A549 (cell line): ENCODE data around the gene ICAM5.

Experiments
- JUN ChIP-seq, 2 experiments: fragments of >200 bp; sonication (Bioruptor Twin); formaldehyde crosslinking; IDR thresholded peaks; 2 replicates in 1 of 2; 3 replicates in 1 of 2; pipeline ENCODE4 v1.6.1; 2016 to 2017
- KDM5A ChIP-seq: fragments of 200-600 bp; sonication (generic); IDR thresholded peaks from 2 replicates; pipeline ENCODE4 v1.6.1; 2016; ENCODE audit warnings: antibody characterized with exemption, mild to moderate bottlenecking
- PHF8 ChIP-seq: fragments of 200-600 bp; sonication (generic); IDR thresholded peaks from 2 replicates; pipeline ENCODE4 v1.6.1; 2016; ENCODE audit warnings: low read depth, mild to moderate bottlenecking, antibody characterized with exemption, moderate library complexity, borderline replicate concordance
- RAD21 ChIP-seq, 2 experiments: fragments of >200 bp in 1 of 2; sonication (Bioruptor Twin) in 1 of 2; formaldehyde crosslinking in 1 of 2; IDR thresholded peaks in 1 of 2; conservative IDR thresholded peaks in 1 of 2; 2 replicates in 1 of 2; 3 replicates in 1 of 2; pipeline ENCODE4 v1.6.1; 2012 to 2018; ENCODE audit warnings: inconsistent platforms in 1 of 2
- TF ChIP-seq, protein P1 (sequence below): IDR thresholded peaks from 2 replicates; pipeline ENCODE4 v1.6.1; 2012
- TF ChIP-seq, protein P2 (sequence below): fragments of >200 bp; sonication (Bioruptor Twin); formaldehyde crosslinking; IDR thresholded peaks from 3 replicates; pipeline ENCODE4 v1.5.1; 2016

DNA sequence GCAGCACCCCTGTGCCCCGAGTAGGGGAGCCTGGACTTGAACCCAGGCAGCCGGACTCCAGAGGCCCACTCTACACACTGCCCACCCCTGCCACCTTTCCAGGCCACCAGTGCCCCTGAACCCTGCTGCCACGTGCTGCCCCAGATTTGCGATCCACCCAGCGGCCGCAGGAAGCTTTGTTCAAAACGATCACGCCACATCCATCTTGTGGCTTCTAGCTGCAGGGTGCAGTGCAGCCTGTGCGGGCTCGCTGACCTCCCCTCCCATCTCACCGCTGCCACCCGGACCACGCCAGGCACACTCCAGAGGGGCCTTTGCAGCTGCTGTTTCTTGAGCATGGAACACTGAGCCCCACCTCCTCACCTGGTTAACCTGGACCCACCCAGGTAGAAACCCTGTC lies 39.8 kb downstream of the ICAM5 start:
- TF ChIP-seq PHF8, result no peak
- no peak for TF ChIP-seq JUN (IDR thresholded peaks at IDR 0.05)
- no peak for TF ChIP-seq KDM5A
- TF ChIP-seq, protein P1, sequence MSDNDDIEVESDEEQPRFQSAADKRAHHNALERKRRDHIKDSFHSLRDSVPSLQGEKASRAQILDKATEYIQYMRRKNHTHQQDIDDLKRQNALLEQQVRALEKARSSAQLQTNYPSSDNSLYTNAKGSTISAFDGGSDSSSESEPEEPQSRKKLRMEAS, result no peak
- no peak for TF ChIP-seq RAD21 (conservative IDR thresholded peaks at IDR 0.05 in 1 of 2, IDR thresholded peaks at IDR 0.05 in 1 of 2)
- TF ChIP-seq, protein P2, sequence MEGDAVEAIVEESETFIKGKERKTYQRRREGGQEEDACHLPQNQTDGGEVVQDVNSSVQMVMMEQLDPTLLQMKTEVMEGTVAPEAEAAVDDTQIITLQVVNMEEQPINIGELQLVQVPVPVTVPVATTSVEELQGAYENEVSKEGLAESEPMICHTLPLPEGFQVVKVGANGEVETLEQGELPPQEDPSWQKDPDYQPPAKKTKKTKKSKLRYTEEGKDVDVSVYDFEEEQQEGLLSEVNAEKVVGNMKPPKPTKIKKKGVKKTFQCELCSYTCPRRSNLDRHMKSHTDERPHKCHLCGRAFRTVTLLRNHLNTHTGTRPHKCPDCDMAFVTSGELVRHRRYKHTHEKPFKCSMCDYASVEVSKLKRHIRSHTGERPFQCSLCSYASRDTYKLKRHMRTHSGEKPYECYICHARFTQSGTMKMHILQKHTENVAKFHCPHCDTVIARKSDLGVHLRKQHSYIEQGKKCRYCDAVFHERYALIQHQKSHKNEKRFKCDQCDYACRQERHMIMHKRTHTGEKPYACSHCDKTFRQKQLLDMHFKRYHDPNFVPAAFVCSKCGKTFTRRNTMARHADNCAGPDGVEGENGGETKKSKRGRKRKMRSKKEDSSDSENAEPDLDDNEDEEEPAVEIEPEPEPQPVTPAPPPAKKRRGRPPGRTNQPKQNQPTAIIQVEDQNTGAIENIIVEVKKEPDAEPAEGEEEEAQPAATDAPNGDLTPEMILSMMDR, result no peak
